BE2C (cell line): ENCODE data around the gene CREB5.

Experiments
- DNase-seq: peaks from one replicate; pipeline ENCODE4 v3.0.0-alpha.2; 2020
- H3K27me3 ChIP-seq: fragments of 250-450 bp; sonication (Bioruptor Pico); 2 replicates; pipeline ENCODE4 v1.5.1; 2020; ENCODE audit warnings: mild to moderate bottlenecking
- H3K36me3 ChIP-seq: fragments of 250-450 bp; sonication (Bioruptor Pico); 2 replicates; pipeline ENCODE4 v1.5.1; 2020; ENCODE audit warnings: mild to moderate bottlenecking
- H3K4me1 ChIP-seq: fragments of 250-450 bp; sonication (Bioruptor Pico); 2 replicates; pipeline ENCODE4 v1.5.1; 2020
- H3K4me3 ChIP-seq: 2 replicates; pipeline ENCODE4 v1.5.1; 2011; ENCODE audit warnings: low read depth, low read length
- H3K9me3 ChIP-seq: fragments of 250-450 bp; sonication (Bioruptor Pico); 2 replicates; pipeline ENCODE4 v1.5.1; 2020
- TF ChIP-seq, protein P1 (sequence below): IDR thresholded peaks from 2 replicates; pipeline ENCODE4 v1.5.1; 2012; ENCODE audit warnings: mild to moderate bottlenecking, low read depth, low read length

CREB5 gene

DNA sequence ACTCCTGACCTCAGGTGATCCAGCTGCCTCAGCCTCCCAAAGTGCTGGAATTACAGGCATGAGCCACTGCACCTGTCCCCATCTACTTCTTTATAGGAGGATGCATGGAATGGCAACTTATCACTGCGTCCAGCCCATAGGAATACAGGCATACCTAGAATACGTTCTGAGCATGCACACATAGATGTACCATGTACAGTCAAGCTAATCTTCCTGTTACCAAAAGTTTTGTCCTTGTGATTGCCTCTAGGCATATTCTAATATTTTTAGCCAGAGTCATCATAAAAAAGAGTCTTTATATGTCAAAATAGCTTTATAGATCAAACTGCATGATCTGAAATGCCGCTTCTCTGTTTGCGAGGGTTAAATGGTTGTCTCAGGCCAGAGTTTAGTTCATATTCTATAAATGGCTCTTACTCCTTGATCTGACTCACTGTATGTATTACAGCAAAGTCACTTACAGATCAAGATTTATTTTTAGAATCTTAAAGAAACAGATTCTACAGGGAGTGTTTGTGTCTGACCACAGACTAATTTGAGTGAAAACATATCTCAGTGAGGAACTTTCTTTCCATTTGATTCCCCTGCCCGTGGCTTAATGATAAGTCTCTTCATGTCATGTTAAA lies 210.9 kb downstream of the CREB5 start:
- Histone ChIP-seq H3K9me3 (no peaks in the 10 kb centered on the region), H3K27me3 (no peaks in the 10 kb centered on the region), H3K4me3 (no peak overlapping the region), H3K4me1 (peaks cover 11% of the 10 kb centered on the region), H3K36me3 (no peaks in the 10 kb centered on the region)
- TF ChIP-seq, protein P1, sequence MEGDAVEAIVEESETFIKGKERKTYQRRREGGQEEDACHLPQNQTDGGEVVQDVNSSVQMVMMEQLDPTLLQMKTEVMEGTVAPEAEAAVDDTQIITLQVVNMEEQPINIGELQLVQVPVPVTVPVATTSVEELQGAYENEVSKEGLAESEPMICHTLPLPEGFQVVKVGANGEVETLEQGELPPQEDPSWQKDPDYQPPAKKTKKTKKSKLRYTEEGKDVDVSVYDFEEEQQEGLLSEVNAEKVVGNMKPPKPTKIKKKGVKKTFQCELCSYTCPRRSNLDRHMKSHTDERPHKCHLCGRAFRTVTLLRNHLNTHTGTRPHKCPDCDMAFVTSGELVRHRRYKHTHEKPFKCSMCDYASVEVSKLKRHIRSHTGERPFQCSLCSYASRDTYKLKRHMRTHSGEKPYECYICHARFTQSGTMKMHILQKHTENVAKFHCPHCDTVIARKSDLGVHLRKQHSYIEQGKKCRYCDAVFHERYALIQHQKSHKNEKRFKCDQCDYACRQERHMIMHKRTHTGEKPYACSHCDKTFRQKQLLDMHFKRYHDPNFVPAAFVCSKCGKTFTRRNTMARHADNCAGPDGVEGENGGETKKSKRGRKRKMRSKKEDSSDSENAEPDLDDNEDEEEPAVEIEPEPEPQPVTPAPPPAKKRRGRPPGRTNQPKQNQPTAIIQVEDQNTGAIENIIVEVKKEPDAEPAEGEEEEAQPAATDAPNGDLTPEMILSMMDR, result no peak
- DNase-seq, result no peak

DNA sequence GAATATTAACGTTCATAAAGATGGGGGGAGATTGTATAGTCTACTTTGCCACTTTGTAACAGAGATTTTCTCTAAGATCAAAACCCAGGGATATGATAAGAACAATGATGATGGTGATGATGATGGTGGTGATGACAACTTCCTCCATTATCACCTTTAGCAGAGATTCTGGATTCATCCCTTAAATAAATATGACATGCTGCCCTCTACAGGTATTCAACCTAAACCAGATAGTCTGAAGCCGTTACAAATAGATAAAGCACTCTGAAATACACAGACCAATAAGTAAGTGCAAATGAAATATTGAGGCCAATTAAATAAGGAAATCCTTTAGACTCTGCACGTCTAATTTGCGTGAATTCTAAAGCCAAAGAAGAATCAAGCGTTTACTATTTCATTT lies 211.5 kb downstream of the CREB5 start:
- Histone ChIP-seq H3K4me1 (peaks cover 7% of the 10 kb centered on the region), H3K4me3 (no peak overlapping the region), H3K27me3 (no peaks in the 10 kb centered on the region), H3K36me3 (no peaks in the 10 kb centered on the region), H3K9me3 (no peaks in the 10 kb centered on the region)
- no peak for DNase-seq
- TF ChIP-seq, protein P1, result peak; percentile 49

DNA sequence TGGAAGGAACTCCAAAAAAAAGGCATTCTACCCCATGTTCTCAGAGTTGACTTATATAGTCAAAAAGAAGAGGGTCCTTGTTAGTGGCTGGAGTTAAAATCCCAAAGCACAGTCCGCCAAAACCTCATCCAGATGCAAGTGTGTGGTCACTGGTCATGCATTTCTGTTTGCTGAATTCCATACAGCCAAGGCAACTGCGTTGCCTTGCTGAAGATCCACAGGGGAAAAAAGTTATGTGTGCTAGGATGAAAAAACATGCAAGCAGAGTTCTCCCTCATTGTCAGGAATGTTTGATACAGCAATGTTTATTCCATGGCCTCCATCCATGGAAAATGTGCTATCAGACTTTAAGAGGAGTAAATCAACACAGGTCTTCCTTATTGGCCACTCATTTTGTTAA lies 213.1 kb downstream of the CREB5 start:
- no peak for DNase-seq
- H3K36me3 ChIP-seq, result no peaks in the 10 kb centered on the region
- H3K27me3 ChIP-seq, result no peaks in the 10 kb centered on the region
- no peaks in the 10 kb centered on the region; the same call in 1 of the 2 replicates for H3K4me1 ChIP-seq
- no peak overlapping the region for H3K4me3 ChIP-seq
- TF ChIP-seq, protein P1, result no peak
- H3K9me3 ChIP-seq, result no peaks in the 10 kb centered on the region

DNA sequence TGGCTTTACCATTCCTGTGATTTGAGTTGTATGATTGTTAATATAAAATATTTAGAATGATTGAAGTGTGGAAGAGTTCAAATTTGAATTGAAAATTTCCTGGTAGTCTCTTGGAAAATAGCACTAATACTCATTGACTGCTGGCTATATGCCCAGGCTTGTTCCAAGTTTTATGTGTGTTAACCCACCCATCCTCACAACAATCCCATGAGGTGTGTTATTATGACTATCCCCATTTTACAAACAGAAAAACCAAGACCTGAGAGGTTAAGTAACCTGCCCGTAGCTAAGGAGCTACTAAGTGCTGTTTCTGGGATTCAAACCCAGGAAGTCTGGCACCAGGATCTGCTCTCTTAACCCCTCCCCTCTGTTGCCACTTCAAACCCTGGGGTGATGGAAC lies 213.9 kb downstream of the CREB5 start:
- DNase-seq, result no peak
- no peak overlapping the region for H3K4me3 ChIP-seq
- H3K9me3 ChIP-seq, result no peaks in the 10 kb centered on the region
- H3K27me3 ChIP-seq, result no peaks in the 10 kb centered on the region
- TF ChIP-seq, protein P1, result no peak
- no peaks in the 10 kb centered on the region for H3K36me3 ChIP-seq
- H3K4me1 ChIP-seq, result no peaks in the 10 kb centered on the region; the same call in 1 of the 2 replicates

DNA sequence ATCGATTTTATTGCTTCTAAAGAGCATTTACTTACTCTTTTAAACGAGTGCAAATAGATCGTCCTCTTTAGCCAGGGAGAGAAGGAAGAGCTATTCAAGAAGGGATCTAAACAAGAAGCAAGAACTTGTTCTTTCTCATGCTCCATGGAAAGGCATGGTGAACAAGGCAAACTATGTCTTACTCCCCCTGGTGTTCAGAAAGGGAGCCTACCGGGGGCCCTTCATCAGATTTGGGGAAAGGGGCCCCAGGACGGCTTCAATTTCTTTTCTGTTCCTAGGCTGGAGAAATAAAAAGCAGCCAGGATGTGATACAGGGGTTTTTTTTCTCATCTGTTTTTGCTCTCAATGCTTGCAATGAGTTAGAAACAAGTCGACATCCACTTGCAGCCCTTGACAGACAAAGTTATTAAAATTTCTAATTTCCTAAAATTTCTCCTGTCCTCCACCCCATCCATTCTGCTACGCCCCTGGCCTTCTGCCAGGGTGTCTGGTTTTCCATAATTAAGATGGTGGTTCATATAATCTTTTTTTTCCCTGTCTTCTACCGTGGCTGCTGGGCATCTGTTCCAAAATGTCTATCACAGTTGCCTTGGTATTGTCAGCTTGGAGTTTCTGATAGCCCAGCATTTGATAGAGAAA lies 214.4 kb downstream of the CREB5 start:
- Histone ChIP-seq H3K4me3 (no peak overlapping the region), H3K9me3 (no peaks in the 10 kb centered on the region), H3K27me3 (no peaks in the 10 kb centered on the region), H3K4me1 (no peaks in the 10 kb centered on the region; the same call in 1 of the 2 replicates), H3K36me3 (no peaks in the 10 kb centered on the region)
- TF ChIP-seq, protein P1, result peak; percentile 94
- DNase-seq, result peak; percentile 66

DNA sequence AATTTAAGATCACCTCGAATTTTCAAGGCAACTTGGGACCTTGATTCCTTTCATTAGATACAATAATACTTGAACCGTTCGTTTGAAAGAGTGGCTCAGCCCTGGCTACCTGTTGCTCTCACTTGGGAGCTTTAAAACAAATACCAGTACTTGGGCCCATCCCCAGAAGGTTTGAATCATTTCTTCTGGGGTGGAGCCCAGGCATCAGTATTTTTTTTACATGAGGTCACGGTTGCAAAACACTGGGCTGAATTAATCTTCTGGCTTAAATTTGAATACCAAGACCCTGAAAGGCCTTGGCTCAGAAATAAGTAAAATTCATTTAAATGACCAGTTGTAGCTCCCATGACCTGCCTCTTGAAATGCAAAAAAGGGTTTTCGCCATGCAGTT lies 214.9 kb downstream of the CREB5 start:
- H3K4me1 ChIP-seq, result no peaks in the 10 kb centered on the region; the same call in 1 of the 2 replicates
- no peaks in the 10 kb centered on the region for H3K27me3 ChIP-seq
- H3K36me3 ChIP-seq, result no peaks in the 10 kb centered on the region
- no peak overlapping the region for H3K4me3 ChIP-seq
- no peaks in the 10 kb centered on the region for H3K9me3 ChIP-seq
- DNase-seq, result no peak
- TF ChIP-seq, protein P1, result no peak
